Fibroblast of skin of scalp (primary cell): ENCODE measurements around the gene SPP1. TPM values are rescaled to one million over a fixed set of nuclear protein-coding genes. Genes with fewer than 3 reads are reported as not detected.
"Not testable (repeated sequence)": the region's sequence is repeated elsewhere in the genome, so short reads cannot be mapped to it uniquely, and the experiment has no call there.

Experiments used
- DNase-seq: peaks from one replicate; pipeline ENCODE4 v3.0.0-alpha.2; 2013
- polyA plus RNA-seq, 2 experiments: library from polyadenylated mRNA; unstranded; fragments of 120-200 nt; gene quantifications; one replicate each; pipeline ENCODE4 v1.2.1, GENCODE V29; 2013; ENCODE audit not compliant: insufficient read length in 2 of 2

The SPP1 gene
- 0.88 TPM for polyA plus RNA-seq (2013, experiment 1 of 2; ENCODE audit: insufficient read length)
- 4.7 TPM for polyA plus RNA-seq (2013, experiment 2 of 2; ENCODE audit: insufficient read length)

DNA sequence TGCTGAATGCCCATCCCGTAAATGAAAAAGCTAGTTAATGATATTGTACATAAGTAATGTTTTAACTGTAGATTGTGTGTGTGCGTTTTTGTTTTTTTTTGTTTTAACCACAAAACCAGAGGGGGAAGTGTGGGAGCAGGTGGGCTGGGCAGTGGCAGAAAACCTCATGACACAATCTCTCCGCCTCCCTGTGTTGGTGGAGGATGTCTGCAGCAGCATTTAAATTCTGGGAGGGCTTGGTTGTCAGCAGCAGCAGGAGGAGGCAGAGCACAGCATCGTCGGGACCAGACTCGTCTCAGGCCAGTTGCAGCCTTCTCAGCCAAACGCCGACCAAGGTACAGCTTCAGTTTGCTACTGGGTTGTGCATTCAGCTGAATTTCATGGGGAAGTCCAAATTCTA lies at the start of gene SPP1:
SPP1 (plus strand) TSS at position 249 of the 400 bp plus-strand sequence. CDS start 1,182 bp downstream, outside the sequence.
- peak; percentile 8 for DNase-seq

DNA sequence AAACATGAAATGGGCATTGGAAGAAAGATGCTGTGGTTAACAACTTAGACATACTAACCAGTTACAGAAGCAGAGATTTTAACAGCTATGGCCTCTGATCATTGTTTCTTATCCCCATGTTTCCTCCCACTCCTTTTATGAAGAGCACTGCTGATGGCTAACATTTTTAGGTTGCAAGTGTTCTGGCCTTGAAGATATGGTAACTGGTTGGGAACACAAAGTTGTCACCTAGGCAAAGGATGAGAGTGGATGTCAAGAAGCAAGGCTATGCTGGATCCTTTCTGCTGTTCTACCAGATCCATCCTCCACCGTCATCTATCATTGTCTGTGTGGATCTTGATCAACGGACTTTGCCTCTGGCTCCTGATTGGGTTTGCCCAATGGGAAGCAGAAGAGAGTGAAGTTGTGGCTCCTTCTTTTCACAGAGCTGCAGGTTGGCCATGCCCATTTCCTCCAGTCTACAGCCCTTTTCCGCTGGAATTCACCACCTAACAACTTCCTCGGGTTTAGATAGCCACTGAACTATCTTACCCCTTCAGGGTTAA lies 48.9 kb upstream of the SPP1 start:
- no peak for DNase-seq

DNA sequence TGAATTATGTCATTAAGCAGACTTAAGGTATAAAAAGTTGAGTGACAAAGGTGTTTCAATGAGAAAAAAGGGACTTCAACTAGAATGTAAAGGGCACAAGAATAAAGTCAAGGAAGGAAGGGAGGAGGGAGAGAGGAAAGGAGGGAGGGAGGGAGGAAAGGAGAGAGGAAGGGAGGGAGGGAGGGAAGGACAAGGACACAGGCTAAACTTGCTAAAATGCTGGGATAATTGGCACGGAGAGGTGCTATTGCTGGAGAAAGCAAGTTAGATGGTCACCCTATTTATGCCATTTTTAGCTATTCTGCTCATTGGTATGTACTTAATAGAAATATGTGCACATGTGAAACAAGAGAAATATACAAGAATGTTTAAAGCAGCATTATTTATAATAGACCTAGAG lies 44.9 kb upstream of the SPP1 start:
- DNase-seq: no peak

DNA sequence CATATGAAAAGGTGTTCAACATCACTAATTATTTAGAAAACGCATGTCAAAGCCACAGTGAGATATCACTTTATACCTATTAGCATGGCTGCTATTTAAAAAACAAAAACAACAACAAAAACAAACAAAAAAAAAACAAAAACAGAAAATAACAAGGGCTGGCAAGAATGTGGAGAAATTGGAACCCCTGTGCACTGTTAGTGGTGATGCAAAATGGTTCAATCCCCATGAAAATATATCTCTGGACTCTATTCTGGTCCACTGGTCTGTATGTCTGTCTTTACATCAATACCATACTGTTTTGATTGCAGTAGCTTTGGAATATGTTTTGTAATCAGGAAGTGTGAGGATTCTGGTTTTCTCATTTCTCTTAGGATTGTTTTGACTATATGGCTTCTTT lies 43.6 kb upstream of the SPP1 start:
- no peak for DNase-seq

DNA sequence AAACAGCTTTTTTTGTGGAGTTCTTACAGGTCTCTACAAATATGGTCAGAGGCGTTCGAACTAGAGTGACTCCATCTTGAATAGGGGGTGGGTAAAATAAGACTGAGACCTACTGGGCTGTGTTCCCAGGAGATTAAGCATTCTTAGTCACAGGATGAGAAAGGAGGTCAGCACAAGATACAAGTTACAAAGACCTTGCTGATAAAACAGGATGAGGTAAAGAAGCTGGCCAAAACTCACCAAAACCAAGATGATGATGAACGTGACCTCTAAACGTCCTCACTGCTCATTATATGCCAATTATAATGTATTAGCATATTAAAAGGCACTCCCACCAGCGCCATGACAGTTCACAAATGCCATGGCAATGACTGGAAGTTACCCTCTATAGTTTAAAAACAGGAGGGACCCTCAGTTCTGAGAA lies 42.8 kb upstream of the SPP1 start:
- DNase-seq: no peak

DNA sequence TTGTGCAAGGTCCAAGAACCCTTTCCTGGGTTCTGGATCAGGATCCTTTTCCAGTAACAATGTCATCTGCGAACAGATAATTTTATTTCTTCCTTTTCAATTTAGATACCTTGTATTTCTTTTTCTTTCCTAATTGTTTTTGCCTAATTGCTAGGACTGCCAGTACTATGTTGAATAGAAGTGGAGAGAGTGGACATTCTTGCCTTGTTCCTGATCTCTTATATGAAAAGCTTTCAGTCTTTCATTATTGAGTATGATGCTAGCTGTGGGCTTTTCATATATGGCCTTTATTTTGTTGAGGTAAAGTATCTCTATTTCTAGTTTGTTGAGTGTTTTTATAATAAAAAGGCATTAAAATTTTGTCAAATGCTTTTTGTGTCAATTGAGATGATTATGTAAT lies 42.2 kb upstream of the SPP1 start:
- DNase-seq: no peak

DNA sequence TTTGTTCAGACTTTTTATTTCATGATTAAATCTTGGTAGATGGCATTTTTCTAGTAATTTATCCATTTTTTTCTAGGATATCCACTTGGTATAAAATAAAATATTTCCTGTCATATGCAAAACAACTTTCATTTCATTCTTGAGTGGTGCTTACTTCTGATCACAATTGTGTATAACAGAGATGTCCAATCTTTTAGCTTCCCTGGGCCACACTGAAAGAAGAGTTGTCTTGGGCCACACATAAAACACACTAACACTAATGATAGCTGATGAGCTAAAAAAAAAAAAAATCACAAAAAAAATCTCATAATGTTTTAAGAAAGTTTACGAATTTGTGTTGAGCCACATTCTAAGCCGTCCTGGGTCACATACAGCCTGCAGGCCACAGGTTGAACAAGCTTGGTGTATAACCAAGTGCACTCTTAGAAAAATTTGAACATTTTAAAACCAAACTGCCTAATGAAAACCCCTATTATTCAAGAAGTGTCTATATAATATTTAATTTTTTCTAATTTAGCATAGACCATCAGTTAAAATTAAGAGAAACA lies 41.3 kb upstream of the SPP1 start:
- no peak for DNase-seq

DNA sequence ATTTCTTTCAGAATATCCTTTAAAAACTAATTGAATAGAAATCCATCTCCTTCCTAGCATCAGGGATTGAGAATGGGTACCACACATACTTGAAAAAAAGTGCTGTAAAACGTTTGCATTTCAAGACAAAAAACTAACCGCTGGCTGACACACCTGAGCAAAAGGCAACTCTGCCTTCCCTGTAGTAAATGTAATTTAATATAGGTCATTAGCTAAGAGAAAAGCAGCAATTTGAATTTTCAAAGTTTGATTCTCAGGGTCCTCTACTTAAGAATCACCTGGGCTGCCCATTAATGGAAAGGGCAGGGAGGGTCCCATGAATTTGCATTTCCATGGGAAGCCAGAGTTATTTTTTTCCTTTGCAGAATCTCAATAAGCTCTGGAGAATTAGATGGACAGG lies 40.5 kb upstream of the SPP1 start:
- no peak for DNase-seq

DNA sequence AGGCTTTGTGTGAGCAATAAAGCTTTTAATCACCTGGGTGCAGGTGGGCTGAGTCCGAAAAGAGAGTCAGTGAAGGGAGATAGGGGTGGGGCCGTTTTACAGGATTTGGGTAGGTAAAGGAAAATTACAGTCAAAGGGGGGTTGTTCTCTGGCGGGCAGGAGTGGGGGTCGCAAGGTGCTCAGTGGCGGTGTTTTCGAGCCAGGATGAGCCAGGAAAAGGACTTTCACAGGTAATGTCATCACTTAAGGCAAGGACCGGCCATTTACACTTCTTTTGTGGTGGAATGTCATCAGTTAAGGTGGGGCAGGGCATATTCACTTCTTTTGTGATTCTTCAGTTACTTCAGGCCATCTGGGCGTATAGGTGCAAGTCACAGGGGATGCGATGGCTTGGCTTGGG lies 39.6 kb upstream of the SPP1 start:
- DNase-seq: not testable (repeated sequence)

DNA sequence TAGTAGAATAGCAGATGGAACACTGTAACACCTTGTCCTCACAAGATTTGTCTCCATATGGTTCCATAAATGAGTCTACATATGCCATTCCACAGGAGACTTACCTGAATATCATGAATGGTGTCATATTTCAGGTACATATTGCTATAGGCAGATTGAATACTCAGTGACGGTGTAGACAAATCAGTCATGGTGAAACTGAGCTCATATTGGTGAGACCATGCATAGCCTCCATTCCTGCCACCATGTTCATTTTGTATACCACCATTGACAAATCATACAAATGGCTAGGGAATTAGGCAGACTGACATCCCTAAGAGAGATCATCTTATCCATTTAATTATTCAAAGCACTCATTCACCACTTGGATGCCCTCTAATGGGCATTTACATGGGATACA lies 38.0 kb upstream of the SPP1 start:
- DNase-seq: no peak

DNA sequence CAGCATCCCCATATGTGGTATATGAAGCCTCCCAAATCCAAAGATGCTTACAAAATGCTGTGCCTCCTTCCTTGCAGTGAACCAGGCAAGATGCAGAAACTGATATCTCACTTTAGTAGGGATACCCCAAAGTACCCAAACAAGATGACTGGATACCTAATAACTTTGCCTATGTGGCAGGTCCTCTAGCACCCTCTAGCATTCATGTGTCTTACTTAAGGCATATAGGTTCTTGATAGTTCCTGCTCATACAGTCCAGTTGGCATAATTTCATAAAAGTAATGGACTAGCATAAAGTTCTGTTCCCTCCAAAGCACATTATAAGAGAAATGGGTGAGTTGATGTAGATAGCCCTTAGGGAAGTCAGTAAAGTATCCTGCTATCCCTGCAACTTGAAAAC lies 36.8 kb upstream of the SPP1 start:
- DNase-seq: no peak

DNA sequence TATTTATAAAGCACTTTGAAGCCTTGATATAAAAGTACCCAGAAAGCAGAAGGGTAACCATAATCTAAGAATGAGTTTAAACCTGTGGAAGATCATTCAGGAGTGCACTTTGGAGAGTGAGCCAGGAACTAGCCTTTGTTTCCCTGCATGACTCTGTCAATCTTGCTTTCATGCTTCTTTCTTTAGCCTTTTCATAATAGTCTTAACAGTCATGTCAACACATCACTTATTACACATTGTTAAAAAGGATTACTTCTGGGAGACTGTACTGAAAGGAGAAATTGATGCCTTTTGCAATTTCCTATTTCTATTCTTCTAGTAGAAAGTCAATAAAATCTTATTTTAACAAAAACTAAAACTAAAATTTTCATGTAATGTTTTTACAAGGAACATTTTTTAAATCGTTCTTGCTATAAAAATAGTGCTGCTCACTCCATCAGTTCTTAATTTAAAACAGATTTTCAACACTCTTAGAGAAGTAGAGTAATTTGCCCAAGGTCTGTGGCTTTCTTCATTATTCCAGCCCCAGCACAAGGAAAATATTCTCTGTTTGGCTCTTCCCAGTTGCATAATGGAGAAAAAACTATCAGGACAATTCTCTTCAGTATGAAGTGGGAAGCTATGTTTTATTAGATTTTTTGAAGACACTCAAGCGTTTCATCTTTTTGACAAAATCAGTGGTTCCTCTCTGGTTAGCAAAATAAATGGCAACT lies 35.4 kb upstream of the SPP1 start:
- DNase-seq: peak; percentile 64

DNA sequence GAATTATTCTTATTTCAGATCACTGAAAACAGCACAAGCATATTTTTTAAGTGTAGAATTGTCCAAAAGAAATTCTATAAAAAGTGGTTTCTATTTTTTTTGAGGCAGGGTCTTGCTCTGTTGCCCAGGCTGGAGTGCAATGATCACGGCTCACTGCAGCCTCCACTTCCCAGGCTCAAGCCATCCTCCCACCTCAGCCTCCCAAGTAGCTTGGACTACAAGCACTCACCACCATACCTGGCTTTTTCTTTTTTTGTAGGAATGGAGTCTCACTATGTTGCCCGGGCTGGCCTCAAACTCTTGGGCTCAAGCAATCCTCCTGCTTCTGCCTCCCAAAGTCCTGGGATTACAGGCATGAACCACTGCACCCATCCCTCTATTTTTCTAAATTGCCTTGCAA lies 34.7 kb upstream of the SPP1 start:
- not testable (repeated sequence) for DNase-seq

DNA sequence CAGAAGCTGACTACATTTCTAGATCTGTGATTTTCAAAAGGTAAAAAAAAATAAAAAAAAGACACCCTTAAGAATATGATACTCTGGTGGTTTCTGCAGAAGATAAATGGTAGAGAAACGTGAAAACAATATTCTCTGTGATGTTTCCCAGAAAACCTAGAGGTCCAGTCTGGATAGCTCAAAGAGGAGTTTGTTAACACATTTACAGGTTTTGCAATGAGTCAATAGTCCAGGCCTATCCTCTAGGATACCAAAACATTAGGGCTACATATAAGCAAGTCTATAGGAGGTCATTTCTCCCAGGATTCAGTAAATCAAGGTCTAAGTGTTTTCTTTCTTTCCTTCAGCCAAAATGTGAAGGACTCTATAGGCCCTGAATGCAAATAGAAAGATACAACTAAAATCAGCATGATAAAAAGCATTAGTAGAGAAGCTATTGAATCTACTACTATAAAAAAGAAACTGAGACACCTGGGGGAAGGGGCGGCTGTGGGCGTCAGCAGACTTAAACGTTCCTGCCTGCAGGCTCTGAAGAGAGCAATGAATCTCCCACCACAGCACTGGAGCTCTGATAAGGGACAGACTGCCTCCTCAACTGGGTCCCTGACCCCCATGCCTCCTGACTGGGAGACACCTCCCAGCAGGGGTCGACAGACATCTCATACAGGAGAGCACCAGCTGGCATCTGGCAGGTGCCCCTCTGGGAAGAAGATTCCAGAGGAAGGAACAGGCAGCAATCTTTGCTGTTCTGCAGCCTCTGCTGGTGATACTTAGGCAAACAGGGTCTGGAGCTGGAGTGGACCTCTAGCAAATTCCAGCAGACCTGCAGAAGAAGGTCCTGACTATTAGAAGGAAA lies 33.7 kb upstream of the SPP1 start:
- no peak for DNase-seq

DNA sequence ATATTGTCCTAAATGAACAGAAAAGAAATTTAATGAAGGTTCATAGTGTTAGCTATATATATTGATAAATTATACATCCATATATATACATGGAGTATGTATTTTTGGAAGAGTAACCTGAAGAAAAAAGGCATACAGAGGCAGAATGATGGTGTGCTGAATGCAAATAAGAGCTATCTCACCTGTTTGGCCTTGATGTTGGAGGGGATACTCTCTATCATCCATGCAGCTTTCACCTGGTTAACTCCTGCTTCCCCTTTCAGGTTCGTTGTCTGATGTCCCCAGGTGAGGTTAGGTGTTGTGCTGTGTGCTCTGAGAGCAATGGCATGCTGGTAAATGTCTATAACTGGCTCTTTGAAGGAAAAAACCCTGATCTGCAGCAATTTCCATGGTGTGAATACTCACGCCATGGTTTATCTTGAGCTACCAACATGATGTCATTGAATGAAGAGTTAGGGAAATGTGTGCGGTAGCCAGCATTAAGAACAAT lies 31.8 kb upstream of the SPP1 start:
- DNase-seq: no peak

DNA sequence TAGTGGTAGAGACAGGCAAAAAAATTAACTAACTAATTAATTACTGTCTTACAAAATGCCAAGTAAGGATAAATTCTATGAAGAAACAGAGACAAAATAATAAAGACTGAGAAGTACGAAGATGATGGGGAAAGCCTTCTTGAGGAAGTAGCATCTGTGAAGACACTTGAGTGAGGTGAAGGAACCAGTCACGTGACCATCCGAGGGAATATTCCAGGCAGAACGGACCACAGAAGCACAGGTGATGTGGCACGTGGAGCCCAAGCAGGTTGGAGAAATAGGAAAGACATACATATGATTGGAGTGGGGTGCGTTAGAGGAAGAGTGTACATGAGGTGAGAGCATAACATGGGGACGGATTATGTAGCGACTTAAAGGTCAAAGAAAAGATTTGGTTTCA lies 30.5 kb upstream of the SPP1 start:
- DNase-seq: no peak

DNA sequence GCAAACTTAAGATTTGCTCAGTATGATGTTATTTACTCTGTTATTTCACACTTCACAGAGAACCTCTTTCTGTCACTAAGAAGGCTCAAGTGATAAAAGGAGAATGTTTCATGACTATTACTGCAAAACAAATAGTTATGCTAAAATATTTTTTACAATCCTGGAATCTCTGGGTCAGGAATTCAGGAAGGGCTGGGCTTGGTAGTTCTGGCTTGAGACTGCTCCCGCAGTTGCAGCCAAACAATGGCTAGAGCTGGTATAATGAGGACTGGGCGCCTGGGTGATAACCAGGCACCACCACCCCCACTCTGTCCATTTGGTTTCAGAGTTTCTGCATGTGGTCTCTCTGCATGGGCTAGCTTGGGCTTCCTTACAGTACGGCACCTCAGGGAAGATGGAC lies 28.7 kb upstream of the SPP1 start:
- no peak for DNase-seq

DNA sequence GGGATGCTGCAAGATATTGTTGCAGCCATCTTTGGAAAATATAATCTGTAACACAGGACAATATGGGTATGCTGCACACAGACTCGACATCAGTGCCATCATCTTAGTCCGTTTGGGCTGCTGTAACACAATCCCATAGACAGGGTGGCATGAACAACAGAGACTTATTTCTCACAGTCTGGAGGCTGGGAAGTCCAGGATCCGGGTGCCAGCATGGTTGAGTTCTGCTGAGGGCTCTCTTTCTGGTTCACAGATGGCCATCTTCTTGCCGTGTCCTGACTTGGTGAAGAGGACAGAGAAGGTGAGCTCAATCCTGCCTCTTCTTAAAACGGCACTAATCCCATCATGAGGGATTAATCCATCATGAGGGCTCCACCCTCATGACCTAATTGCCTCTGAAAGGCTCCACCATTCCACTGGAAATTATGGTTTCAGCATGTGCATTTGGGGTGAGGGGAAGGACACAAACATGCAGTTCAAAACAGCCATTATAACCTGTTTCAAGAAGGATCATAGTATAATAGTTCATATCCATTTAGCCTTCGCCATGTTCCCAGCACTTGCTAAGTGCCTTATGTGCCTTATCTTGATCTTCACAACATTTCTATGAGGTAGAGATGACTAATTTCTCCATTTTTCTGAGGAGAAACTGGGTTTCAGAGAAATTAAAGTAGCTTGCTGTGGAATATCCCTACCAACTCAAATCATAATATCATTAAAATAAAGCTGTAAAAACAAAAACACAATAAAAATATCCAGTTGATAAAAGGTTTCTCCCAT lies 27.9 kb upstream of the SPP1 start:
- DNase-seq: no peak

DNA sequence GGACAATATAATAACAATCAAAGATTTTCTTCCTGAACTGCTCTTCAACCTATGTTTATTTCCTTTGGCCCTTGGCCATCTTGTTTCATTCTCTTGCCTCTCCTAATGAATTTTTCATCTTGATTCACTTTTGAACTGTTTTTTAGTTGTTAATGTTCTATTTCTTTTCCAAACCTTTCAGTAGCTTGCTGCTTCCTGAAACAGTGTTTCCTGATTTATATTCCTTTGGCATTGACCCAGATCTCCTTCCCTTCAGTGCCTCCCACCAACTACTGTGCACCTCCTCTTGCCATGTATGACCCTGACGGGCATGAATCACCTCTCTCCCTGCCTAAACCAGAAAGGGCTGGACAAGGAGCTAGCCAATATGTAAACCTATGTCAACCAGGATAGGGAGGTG lies 25.6 kb upstream of the SPP1 start:
- no peak for DNase-seq

DNA sequence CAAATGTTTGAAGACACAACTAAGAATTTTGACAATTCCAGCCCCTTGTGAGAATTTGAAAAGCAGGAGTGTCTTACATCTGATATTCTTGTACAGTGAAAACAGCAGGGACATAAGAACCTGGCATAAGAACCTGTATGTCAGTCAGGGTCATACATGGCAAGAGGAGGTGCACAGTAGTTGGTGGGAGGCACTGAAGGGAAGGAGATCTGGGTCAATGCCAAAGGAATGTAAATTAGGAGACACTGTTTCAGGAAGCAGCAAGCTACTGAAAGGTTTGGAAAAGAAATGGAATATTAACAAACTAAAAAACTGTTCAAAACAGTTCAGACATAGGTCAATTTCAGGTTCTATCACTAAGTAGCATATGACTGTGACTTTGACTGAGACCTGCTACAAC lies 25.0 kb upstream of the SPP1 start:
- DNase-seq: no peak

DNA sequence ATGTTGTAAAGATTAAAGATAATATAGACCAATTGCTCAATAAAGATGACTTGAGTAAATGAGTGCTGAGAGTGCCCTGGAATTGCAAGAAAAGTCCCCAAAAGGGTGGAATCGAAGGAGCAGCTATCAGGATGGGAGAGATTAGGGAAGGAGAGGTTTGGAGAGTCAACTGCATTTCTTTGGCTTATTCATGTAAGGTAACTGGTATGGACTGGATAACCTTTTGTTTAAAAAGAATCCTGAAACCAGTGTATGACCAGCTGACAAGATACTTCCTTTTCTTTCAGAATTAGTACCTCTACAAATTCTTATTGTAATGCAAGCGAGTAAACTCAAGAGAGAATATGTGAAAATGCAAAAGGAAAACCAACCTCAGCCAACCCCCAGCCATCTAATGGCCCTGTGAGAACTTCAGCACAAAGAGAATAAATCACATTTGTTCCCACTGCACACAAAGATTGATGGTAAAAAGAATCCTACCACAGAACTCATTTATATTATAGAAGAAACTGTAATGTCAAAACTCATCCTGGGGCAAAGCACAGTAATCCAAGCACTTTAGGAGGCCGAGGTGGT lies 24.5 kb upstream of the SPP1 start:
- no peak for DNase-seq

DNA sequence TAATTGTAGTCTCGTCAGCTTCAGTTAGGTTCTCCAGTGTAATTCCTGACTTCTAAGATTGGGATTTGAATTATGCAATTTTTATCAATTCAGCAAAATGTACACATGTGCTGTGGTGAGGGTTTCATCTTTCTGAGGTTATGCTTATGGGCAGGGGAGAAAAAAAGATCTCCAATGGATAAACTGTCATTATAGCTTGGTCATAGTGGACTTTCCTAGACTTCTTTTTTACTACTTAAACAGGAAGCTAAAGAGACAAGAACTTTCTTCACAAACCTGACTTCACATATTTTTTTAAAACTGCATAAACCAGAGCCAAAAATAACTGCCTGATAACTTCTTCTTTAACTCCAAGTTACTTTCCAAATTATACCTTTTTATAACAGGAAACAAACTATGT lies 21.7 kb upstream of the SPP1 start:
- no peak for DNase-seq
